Stimulated activated CD4-positive, alpha-beta T cell treated with anti-CD3 and anti-CD28 coated beads, Interleukin-4, amount 100 ng/mL, for 24 hours (primary cell): ENCODE data around the gene BEX1.
"Not testable (repeated sequence)": the region's sequence is repeated elsewhere in the genome, so short reads cannot be mapped to it uniquely, and the experiment has no call there.

Experiments
- DNase-seq: peaks from one replicate; pipeline ENCODE4 v3.0.0-alpha.2; 2020

The BEX1 gene

GRCh38 chrX:103063918-103064434, at the start of gene BEX1:
Gene BEX1, minus strand, starts transcription at chrX:103064171. Its CDS starts 897 bp downstream, at chrX:103063274.
- DNase-seq = peak; percentile 8

- not testable (repeated sequence) for DNase-seq
Observed at GRCh38 chrX:103109497-103109896, 45.5 kb upstream of the BEX1 start.

- no peak for DNase-seq
Observed at GRCh38 chrX:103107836-103108235, 43.9 kb upstream of the BEX1 start.

- DNase-seq = not testable (repeated sequence)
Observed at GRCh38 chrX:103107227-103107737, 43.3 kb upstream of the BEX1 start.

- DNase-seq = not testable (repeated sequence)
Observed at GRCh38 chrX:103104370-103104769, 40.4 kb upstream of the BEX1 start.

GRCh38 chrX:103103866-103104265, 39.9 kb upstream of the BEX1 start:
- DNase-seq = not testable (repeated sequence)

GRCh38 chrX:103101299-103102042, 37.5 kb upstream of the BEX1 start:
- no peak for DNase-seq

GRCh38 chrX:103100484-103100883, 36.5 kb upstream of the BEX1 start:
- no peak for DNase-seq

GRCh38 chrX:103099691-103100090, 35.7 kb upstream of the BEX1 start:
- DNase-seq = no peak

GRCh38 chrX:103098488-103098887, 34.5 kb upstream of the BEX1 start:
- no peak for DNase-seq

GRCh38 chrX:103092942-103093341, 29.0 kb upstream of the BEX1 start, which contains the start of gene NXF3:
Gene NXF3, minus strand, starts transcription at chrX:103093143. Its CDS starts 120 bp downstream, at chrX:103093023.
- DNase-seq = no peak

- DNase-seq = no peak
Observed at GRCh38 chrX:103081051-103081450, 17.1 kb upstream of the BEX1 start.

- no peak for DNase-seq
Observed at GRCh38 chrX:103073467-103073866, 9.5 kb upstream of the BEX1 start.

- DNase-seq = no peak
Observed at GRCh38 chrX:103066606-103067005, 2.6 kb upstream of the BEX1 start.

GRCh38 chrX:103063191-103063845, 653 bp downstream of the BEX1 start:
- DNase-seq = no peak

GRCh38 chrX:103061486-103061885, 2.5 kb downstream of the BEX1 start:
- DNase-seq = no peak

- no peak for DNase-seq
Observed at GRCh38 chrX:103056902-103057301, 7.1 kb downstream of the BEX1 start.

GRCh38 chrX:103052625-103053024, 11.3 kb downstream of the BEX1 start:
- no peak for DNase-seq

GRCh38 chrX:103051260-103051789, 12.6 kb downstream of the BEX1 start:
- DNase-seq = no peak

- DNase-seq = not testable (repeated sequence)
Observed at GRCh38 chrX:103033371-103033770, 30.6 kb downstream of the BEX1 start.

GRCh38 chrX:103017542-103017941, 46.4 kb downstream of the BEX1 start:
- DNase-seq = no peak

GRCh38 chrX:103012945-103013344, 51.0 kb downstream of the BEX1 start:
- no peak for DNase-seq
